Colonic mucosa (tissue), 4 donors: ENCODE results near the gene CDH4. TPM values are rescaled to one million over a fixed set of nuclear protein-coding genes. Genes with fewer than 3 reads are reported as not detected.

Experiments
- DNase-seq: peaks from one replicate; pipeline ENCODE4 v3.0.0-alpha.2; 2020
- H3K27ac ChIP-seq: fragments of 200-600 bp; one replicate; pipeline ENCODE4 v1.8.0; 2021
- H3K27me3 ChIP-seq: fragments of 200-600 bp; one replicate; pipeline ENCODE4 v1.8.0; 2021
- H3K36me3 ChIP-seq: fragments of 200-600 bp; one replicate; pipeline ENCODE4 v1.8.0; 2021
- H3K4me1 ChIP-seq: fragments of 200-600 bp; one replicate; pipeline ENCODE4 v1.8.0; 2021; ENCODE audit warnings: mild to moderate bottlenecking
- H3K4me3 ChIP-seq: fragments of 200-600 bp; one replicate; pipeline ENCODE4 v1.8.0; 2021
- H3K9ac ChIP-seq, 2 donors: one replicate each; pipeline ENCODE4 v1.7.0; 2013; ENCODE audit warnings: control low read depth in 2 of 2, low read depth in 2 of 2, low read length in 2 of 2
- H3K9me3 ChIP-seq: fragments of 200-600 bp; one replicate; pipeline ENCODE4 v1.8.0; 2021
- intact Hi-C: fragments of 100-400 bp; cut with DNase I; formaldehyde crosslinking; loops from one replicate; pipeline ENCODE4 v1.14.1; 2022
- microRNA-seq: library from miRNA; unstranded; fragments of <30 nt; microRNA quantifications from one replicate; pipeline ENCODE4, GENCODE V29; 2019
- total RNA-seq, 2 donors: library from RNA; stranded (reverse); fragmentation: NEBNext Ultra II Directional in 1 of 2; extraction: Animal tissue kit (Norgen Biotek cat#: 25700) in 1 of 2; gene quantifications; one replicate each; pipeline ENCODE4 v1.2.1, GENCODE V29; 2021
- TF ChIP-seq, protein P1 (sequence below): fragments of 200-600 bp; IDR thresholded peaks from one replicate; pipeline ENCODE4 v1.8.0; 2022; ENCODE audit warnings: antibody characterized with exemption, mild to moderate bottlenecking
- donor health status: healthy.
- donor health status: DM: no; HTN: no; CAD: no.
- donor health status: DM: no; HTN: no; CAD: no.

Gene CDH4
- total RNA-seq, 2 donors from 2014 or later = 0.08 TPM; not detected in 1

DNA sequence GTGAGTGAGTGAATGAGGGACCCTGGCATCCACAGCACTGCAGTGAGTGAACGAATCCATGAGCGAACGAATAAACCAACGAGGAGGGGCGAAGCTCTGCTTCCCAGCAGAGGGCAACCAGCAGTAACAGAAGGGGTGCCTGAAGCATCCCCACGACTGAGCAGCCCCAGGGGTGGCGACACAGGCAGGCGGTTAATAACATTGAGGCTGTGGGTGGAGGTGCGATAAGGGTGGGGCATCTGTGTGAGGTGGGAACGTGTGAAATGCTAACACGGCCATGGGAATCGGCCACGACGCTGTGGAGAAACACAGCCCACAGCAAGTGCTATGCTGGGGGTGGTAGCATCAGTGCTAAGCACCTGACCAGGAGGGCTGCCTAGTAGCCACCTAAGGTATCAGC, 737.7 kb downstream of the CDH4 start:
- no peaks in the 10 kb centered on the region for H3K4me1 ChIP-seq
- no peak overlapping the region for H3K4me3 ChIP-seq
- no peaks in the 10 kb centered on the region for H3K27me3 ChIP-seq
- TF ChIP-seq, protein P1, sequence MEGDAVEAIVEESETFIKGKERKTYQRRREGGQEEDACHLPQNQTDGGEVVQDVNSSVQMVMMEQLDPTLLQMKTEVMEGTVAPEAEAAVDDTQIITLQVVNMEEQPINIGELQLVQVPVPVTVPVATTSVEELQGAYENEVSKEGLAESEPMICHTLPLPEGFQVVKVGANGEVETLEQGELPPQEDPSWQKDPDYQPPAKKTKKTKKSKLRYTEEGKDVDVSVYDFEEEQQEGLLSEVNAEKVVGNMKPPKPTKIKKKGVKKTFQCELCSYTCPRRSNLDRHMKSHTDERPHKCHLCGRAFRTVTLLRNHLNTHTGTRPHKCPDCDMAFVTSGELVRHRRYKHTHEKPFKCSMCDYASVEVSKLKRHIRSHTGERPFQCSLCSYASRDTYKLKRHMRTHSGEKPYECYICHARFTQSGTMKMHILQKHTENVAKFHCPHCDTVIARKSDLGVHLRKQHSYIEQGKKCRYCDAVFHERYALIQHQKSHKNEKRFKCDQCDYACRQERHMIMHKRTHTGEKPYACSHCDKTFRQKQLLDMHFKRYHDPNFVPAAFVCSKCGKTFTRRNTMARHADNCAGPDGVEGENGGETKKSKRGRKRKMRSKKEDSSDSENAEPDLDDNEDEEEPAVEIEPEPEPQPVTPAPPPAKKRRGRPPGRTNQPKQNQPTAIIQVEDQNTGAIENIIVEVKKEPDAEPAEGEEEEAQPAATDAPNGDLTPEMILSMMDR = no peak
- intact Hi-C loops = no loop called here
- no peaks in the 10 kb centered on the region for H3K9me3 ChIP-seq
- no peak overlapping the region for H3K27ac ChIP-seq
- no peak overlapping the region for H3K9ac ChIP-seq
- H3K36me3 ChIP-seq = peaks cover 5% of the 10 kb centered on the region
- DNase-seq = no peak

Small RNA genes lying within 50 kb of the gene (microRNA-seq; reads per million reads assigned to microRNA genes)
- not detected for gene MIR1257
